Stimulated activated CD8-positive, alpha-beta memory T cell treated with anti-CD3 and anti-CD28 coated beads, Interleukin-15, amount 100 ng/mL, for 48 hours (primary cell): Measurements from ENCODE around the gene P3H4.
"Not testable (repeated sequence)": the region's sequence is repeated elsewhere in the genome, so short reads cannot be mapped to it uniquely, and the experiment has no call there.

ENCODE experiments used
- DNase-seq, 2 donors: peaks; one replicate each; pipeline ENCODE4 v3.0.0-alpha.2; 2020; ENCODE audit warnings: low read depth in 2 of 2

P3H4 gene

DNA sequence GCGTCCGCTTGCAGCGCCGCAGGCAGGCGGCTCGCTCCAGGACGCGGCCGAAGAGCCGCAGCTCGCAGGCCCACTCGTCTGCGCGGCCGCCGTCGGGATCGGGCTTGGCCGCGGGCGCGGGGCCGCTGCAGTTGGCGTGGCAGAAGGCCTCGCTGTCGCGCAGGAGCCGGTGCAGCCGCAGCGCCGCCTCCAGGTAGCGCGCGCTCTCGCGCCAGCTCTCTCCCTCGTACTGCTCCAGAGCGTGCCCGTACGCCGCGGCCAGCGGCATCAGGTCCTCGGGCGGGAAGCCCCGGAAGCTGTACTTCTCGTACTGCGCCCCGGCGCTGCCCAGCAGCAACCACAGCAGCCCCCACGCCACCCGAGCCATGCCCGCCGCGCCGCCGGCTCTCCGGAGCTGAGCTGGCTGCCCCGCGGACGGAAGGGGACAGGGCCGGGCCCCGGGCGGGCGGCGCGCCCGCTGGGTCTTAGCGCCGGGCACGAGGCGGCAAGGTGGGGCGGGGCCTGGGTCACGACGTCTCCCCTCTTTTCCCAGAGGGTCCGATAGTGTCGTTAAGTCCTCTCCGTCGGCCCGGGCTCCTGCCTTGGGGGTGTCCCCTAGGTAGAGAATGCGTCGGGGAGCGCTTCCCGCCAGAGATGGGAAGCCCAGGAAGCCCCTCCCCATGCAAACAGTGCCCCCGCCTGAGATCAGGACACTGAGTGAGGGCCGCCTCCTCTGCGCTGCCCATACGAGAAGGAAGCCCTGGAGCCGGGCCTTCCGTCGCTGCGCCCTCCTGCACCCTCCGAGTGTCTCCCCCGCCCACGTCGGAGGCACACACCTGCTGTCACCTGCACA is at the start of gene P3H4:
Gene P3H4, minus strand, starts transcription at position 401 of the 832 bp plus-strand sequence. Its CDS starts 34 bp downstream, at position 367.
- DNase-seq: peak; percentile 49 to 57

GRCh38 chr17:41860254-41860931 is 48.6 kb upstream of the P3H4 start:
- DNase-seq: no peak

DNA sequence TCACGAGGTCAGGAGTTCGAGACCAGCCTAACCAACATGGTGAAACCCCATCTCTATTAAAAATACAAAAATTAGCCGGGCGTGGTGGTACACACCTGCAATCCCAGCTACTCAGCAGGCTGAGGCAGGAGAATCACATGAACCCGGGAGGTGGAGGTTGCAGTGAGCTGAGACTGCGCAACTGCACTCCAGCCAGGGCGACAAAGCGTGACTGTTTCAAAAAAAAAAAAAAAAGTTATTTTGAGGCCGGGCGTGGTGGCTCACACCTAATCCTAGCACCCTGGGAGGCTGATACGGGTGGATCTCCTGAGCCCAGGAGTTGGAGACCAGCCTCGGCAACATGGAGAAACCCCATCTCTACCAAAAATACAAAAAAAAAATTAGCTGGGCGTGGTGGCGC is 39.6 kb upstream of the P3H4 start:
- not testable (repeated sequence) for DNase-seq

GRCh38 chr17:41849251-41849990 is 37.7 kb upstream of the P3H4 start:
- DNase-seq: no peak

- DNase-seq: no peak
These were observed 37.0 kb upstream of the P3H4 start for GRCh38 chr17:41848788-41849187.

DNA sequence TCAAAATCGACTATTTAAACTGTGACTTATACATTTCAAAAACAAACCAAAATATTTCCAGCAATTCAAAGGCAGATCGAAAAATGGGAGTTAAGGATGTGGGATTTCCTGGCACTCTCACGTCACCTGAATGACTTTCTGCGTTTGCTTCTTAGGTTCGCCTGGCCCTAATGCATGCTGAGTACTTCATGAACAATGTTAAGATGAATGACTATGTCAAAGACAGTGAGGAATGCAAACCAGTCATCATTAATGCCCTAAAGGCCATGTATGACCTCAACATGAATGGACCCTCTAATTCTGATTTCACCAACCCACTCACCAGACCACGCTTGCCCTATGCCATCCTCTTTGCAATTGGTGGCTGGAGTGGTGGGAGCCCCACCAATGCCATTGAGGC is 33.2 kb upstream of the P3H4 start:
- DNase-seq: no peak

DNA sequence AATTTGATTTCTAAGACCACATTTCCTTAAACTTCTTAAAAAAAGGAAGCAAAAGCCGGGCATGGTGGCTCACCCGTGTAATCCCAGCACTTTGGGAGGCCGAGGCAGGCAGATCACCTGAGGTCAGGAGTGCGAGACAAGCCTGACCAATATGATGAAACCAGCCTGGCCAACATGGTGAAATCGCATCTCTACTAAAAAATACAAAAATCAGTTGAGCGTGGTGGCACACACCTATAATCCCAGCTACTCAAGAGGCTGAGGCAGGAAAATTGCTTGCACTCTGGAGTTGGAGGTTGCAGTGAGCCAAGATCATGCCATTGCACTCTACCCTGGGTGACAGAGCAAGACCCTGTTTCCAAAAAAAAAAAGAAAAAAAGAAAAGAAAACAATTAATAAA is 29.0 kb upstream of the P3H4 start:
- DNase-seq: not testable (repeated sequence)

DNA sequence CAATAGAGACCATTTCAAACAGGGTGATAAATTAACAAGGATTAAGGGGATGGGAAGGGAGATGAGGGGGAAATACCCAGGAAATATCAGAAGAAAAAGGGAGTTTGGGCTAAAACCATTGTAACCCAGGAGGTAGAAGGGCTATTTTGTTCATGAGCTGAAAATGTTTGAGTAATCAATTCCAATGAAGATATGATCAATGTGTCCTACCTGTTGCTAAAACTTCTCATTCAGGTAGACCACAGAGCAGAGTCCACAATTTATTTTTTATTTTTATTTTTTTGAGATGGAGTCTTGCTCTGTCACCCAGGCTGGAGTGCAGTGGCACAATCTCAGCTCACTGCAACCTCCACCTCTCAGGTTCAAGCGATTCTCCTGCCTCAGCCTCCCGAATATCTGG is 27.7 kb upstream of the P3H4 start:
- not testable (repeated sequence) for DNase-seq

- DNase-seq: no peak
These were observed 26.2 kb upstream of the P3H4 start, which contains the start of gene KLHL10 for GRCh38 chr17:41837761-41838538. Gene KLHL10, plus strand, starts transcription at chr17:41837825. Its CDS starts 108 bp downstream, at chr17:41837933.

- no peak for DNase-seq
These were observed 24.9 kb upstream of the P3H4 start for GRCh38 chr17:41836550-41837196.

GRCh38 chr17:41835800-41836549 is 24.2 kb upstream of the P3H4 start, which contains the start of gene NT5C3B:
Gene NT5C3B, minus strand, starts transcription at chr17:41836232. Its CDS starts 39 bp downstream, at chr17:41836193.
- peak in 1 of 2 donors; percentile 49 for DNase-seq

DNA sequence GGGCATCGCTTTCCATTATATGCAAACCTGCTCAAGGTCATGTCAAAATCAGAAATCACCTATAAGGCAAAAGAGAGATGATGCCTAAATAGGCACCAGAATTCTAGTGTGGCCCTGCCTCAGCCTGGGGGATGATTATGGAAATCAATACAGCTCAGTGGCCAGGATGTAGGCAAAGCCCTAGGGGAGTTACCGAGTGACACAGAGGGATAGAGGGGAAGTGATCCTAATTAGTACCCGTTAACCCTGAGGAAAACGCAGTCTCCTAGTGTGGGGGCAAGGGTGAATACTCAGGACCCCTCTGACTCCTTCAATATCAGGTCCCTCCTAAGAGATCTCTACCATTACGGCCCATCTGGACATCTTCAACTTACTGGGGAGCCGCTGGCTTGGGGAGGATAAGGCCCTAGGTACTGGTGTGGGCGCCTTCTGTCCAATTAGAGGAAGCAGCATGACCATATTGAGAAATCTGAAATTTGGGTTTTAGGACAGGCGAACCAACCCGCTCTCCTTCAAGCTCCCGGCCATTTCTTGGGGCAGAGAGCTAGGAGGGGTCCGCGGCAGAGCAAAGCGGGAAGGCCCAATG is 23.6 kb upstream of the P3H4 start:
- DNase-seq: no peak

- DNase-seq: not testable (repeated sequence)
These were observed 18.2 kb upstream of the P3H4 start for GRCh38 chr17:41829961-41830360.

DNA sequence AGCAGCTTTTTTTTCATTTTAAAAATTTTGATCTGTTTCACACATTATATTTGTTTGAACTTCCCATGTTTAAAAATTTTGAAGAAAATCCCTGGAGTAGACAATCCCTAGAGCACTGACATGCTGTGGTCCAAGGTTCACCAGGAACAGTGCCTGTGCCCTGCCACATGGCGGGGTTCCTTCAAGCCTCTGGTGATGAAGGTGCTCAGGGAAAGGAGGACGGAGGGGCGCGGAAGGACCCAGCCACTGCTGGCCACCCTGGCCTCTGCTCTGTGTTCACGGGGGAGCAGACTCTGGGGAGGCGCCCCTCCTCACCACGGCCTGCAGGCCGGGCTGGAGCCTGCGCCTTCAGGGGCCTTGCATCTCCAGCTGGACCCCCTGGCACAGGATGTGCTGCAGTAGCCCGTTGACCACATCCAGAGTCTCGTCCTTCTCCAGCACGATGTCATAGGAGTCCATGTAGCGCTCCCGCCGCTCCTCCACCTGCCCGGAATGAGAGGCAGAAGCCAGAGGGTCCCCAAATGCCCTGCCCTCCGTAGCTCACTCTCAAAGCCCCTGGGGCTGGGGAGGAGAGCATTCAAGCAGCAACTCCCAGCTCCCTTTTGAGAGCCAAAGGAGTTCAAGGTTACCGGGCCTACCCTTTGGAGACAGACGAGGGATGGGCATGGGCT is 13.6 kb upstream of the P3H4 start:
- DNase-seq: no peak

GRCh38 chr17:41824086-41824485 is 12.3 kb upstream of the P3H4 start:
- DNase-seq: no peak

GRCh38 chr17:41823580-41823979 is 11.8 kb upstream of the P3H4 start:
- DNase-seq: no peak

- DNase-seq: no peak
These were observed 11.4 kb upstream of the P3H4 start for GRCh38 chr17:41823141-41823524.

DNA sequence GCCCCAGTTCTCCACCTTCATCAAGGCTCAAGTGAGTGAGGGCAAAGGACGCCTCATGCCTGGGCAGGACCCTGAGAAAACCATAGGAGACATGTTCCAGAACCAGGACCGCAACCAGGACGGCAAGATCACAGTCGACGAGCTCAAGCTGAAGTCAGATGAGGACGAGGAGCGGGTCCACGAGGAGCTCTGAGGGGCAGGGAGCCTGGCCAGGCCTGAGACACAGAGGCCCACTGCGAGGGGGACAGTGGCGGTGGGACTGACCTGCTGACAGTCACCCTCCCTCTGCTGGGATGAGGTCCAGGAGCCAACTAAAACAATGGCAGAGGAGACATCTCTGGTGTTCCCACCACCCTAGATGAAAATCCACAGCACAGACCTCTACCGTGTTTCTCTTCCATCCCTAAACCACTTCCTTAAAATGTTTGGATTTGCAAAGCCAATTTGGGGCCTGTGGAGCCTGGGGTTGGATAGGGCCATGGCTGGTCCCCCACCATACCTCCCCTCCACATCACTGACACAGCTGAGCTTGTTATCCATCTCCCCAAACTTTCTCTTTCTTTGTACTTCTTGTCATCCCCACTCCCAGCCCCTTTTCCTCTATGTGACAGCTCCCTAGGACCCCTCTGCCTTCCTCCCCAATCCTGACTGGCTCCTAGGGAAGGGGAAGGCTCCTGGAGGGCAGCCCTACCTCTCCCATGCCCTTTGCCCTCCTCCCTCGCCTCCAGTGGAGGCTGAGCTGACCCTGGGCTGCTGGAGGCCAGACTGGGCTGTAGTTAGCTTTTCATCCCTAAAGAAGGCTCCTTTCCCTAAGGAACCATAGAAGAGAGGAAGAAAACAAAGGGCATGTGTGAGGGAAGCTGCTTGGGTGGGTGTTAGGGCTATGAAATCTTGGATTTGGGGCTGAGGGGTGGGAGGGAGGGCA is 10.7 kb upstream of the P3H4 start:
- DNase-seq: no peak
